ENCODE data around the gene ADAMTS12. TPM values are rescaled to one million over a fixed set of nuclear protein-coding genes. Genes with fewer than 3 reads are reported as not detected.
"Not testable (repeated sequence)": the region's sequence is repeated elsewhere in the genome, so short reads cannot be mapped to it uniquely, and the experiment has no call there.

Gene ADAMTS12
- total RNA-seq, 1 experiment from 2014 or later = not detected

DNA sequence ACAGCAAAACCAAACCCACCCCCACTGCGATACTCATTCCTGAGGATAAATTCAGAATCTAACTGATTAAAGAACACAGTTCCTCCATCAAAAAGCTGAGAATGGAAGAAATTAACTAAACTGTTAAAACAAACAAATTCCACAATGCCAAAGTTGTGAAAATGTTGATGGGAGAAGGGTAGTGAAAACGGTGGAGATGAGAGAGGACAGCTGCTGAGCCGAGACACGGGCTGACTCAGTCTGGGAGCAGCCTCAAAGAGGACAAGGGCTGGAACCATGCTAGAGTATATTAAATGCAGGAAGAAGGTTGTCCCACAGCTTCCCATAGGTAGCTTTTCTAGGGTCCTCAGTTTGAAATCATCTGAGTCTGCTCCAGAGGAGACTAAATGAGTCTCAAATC, 14.3 kb downstream of the ADAMTS12 start:
- POLR2A ChIA-PET = no interaction called here

DNA sequence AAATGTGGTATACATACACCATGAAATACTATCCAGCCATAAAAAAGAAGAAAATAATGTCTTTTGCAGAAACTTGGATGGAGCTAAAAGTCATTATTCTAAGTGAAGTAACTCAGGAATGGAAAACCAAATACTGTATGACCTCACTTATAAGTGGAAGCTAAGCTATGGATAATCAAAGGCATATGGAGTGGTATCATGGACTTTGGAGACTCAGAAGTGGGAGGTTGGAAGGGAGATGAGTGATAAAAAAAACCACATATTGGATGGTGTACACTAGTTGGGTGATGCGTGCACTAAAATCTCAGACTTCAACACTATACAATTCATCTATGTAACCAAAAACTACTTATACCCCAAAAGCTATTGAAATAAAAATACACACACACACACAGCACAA, 24.5 kb downstream of the ADAMTS12 start:
- intact Hi-C loops (cut with micrococcal nuclease) = no loop called here
- Mint-ChIP-seq H3K9me3 (ENCODE audit: unreplicated experiment) (peaks cover 19% of the 10 kb centered on the region), H3K4me3 (ENCODE audit: unreplicated experiment) (no peak overlapping the region), H3K4me1 (ENCODE audit: insufficient read depth, unreplicated experiment) (no peaks in the 10 kb centered on the region), H3K27ac (ENCODE audit: low read depth, unreplicated experiment) (no peak overlapping the region), H3K36me3 (ENCODE audit: insufficient read depth, unreplicated experiment) (no peaks in the 10 kb centered on the region), H3K27me3 (ENCODE audit: insufficient read depth, unreplicated experiment) (peaks cover 5% of the 10 kb centered on the region)
- TF ChIP-seq, protein P1, sequence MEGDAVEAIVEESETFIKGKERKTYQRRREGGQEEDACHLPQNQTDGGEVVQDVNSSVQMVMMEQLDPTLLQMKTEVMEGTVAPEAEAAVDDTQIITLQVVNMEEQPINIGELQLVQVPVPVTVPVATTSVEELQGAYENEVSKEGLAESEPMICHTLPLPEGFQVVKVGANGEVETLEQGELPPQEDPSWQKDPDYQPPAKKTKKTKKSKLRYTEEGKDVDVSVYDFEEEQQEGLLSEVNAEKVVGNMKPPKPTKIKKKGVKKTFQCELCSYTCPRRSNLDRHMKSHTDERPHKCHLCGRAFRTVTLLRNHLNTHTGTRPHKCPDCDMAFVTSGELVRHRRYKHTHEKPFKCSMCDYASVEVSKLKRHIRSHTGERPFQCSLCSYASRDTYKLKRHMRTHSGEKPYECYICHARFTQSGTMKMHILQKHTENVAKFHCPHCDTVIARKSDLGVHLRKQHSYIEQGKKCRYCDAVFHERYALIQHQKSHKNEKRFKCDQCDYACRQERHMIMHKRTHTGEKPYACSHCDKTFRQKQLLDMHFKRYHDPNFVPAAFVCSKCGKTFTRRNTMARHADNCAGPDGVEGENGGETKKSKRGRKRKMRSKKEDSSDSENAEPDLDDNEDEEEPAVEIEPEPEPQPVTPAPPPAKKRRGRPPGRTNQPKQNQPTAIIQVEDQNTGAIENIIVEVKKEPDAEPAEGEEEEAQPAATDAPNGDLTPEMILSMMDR (IDR thresholded peaks at IDR 0.05; ENCODE audit: unreplicated experiment) = no peak
- ChIA-PET CTCF (no interaction called here), POLR2A (no interaction called here)
- no peak for DNase-seq (ENCODE audit: unreplicated experiment)
- no TSS peak for BruUV-seq (replicated peaks)

More for the DNA sequence above, 14.3 kb downstream of the ADAMTS12 start:
- CTCF ChIA-PET = interaction anchor here (0.6 to 1.3 kb wide), 2 partner anchors 57 to 163 kb away, joined by 3 to 4 read pairs; no protein-coding TSS in a partner anchor
- Mint-ChIP-seq H3K27ac (ENCODE audit: low read depth, unreplicated experiment) (no peak overlapping the region), H3K27me3 (ENCODE audit: insufficient read depth, unreplicated experiment) (peaks cover 39% of the 10 kb centered on the region), H3K36me3 (ENCODE audit: insufficient read depth, unreplicated experiment) (no peaks in the 10 kb centered on the region), H3K4me1 (ENCODE audit: insufficient read depth, unreplicated experiment) (no peaks in the 10 kb centered on the region), H3K9me3 (ENCODE audit: unreplicated experiment) (no peaks in the 10 kb centered on the region), H3K4me3 (ENCODE audit: unreplicated experiment) (no peak overlapping the region)
- no peak for DNase-seq (ENCODE audit: unreplicated experiment)
- no TSS peak for BruUV-seq (replicated peaks)
- intact Hi-C loops (cut with micrococcal nuclease) = no loop called here
- TF ChIP-seq, protein P1 (IDR thresholded peaks at IDR 0.05; ENCODE audit: unreplicated experiment) = no peak

DNA sequence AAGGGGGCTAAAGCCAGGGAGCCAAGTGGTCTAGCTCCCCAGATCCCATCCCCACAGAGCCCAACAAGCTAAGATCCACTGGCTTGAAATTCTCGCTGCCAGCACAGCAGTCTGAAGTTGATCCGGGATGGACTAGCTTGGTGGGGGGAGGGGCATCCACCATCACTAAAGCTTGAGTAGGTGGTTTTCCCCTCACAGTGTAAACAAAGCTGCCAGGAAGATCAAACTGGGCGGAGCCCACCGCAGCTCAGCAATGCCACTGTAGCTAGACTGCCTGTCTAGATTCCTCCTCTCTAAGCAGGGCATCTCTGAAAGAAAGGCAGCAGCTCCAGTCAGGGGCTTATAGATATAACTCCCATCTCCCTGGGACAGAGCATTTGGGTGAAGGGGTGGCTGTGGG, 32.6 kb downstream of the ADAMTS12 start:
- H3K27ac Mint-ChIP-seq (ENCODE audit: low read depth, unreplicated experiment); H3K4me3 Mint-ChIP-seq (ENCODE audit: unreplicated experiment); H3K36me3 Mint-ChIP-seq (ENCODE audit: insufficient read depth, unreplicated experiment); POLR2A ChIA-PET; DNase-seq (ENCODE audit: unreplicated experiment); BruUV-seq (replicated peaks); H3K4me1 Mint-ChIP-seq (ENCODE audit: insufficient read depth, unreplicated experiment); CTCF ChIA-PET; intact Hi-C loops (cut with micrococcal nuclease); H3K9me3 Mint-ChIP-seq (ENCODE audit: unreplicated experiment): not testable (repeated sequence)
- H3K27me3 Mint-ChIP-seq (ENCODE audit: insufficient read depth, unreplicated experiment) = peaks cover 23% of the 10 kb centered on the region

DNA sequence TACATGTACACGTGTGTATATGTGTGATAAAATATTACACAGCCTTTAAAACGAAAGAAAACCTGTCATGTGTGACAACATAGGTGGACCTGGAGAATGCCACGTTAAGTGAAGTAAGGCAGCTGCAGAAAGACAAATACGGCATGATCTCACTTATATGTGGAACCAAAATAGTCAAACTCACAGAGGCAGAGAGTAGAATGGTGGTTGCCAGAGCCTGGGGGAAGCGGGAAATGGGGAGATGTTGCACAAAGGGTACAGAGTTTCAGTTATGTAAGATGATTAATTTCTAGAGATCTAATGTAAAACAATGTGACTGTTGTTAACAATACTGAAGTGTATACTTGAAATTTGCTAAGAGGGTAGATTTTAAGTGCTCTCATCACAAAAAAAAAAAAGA, 34.8 kb downstream of the ADAMTS12 start:
- Mint-ChIP-seq H3K4me1 (ENCODE audit: insufficient read depth, unreplicated experiment) (no peaks in the 10 kb centered on the region), H3K27ac (ENCODE audit: low read depth, unreplicated experiment) (no peak overlapping the region), H3K36me3 (ENCODE audit: insufficient read depth, unreplicated experiment) (no peaks in the 10 kb centered on the region), H3K27me3 (ENCODE audit: insufficient read depth, unreplicated experiment) (peaks cover 18% of the 10 kb centered on the region), H3K4me3 (ENCODE audit: unreplicated experiment) (no peak overlapping the region), H3K9me3 (ENCODE audit: unreplicated experiment) (no peaks in the 10 kb centered on the region)
- BruUV-seq (replicated peaks) = no TSS peak
- ChIA-PET POLR2A (no interaction called here), CTCF (no interaction called here)
- intact Hi-C loops (cut with micrococcal nuclease) = no loop called here
- TF ChIP-seq, protein P1 (IDR thresholded peaks at IDR 0.05; ENCODE audit: unreplicated experiment) = no peak
- no peak for DNase-seq (ENCODE audit: unreplicated experiment)

DNA sequence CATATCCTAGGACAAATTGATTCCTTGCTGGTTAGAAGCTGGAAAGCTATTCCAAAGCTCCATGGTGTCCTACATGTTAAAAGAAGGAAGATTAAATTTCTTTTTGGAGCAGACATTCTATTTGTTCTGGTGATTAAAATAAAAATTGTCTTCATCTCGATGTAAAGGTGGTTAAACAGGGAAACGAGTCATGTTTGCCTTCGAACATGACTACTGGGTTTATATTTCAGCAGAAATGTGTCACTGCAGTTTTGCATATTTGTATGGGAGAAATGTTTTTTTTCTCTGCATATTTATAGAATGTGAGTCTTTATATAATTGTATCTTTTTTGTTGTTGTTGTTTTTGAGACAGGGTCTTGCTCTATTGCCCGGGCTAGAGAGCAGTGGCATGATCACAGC, 36.4 kb downstream of the ADAMTS12 start:
- TF ChIP-seq, protein P1 (IDR thresholded peaks at IDR 0.05; ENCODE audit: unreplicated experiment) = no peak
- no peaks in the 10 kb centered on the region for H3K36me3 Mint-ChIP-seq (ENCODE audit: insufficient read depth, unreplicated experiment)
- intact Hi-C loops (cut with micrococcal nuclease) = no loop called here
- H3K4me1 Mint-ChIP-seq (ENCODE audit: insufficient read depth, unreplicated experiment) = no peaks in the 10 kb centered on the region
- no peak overlapping the region for H3K27ac Mint-ChIP-seq (ENCODE audit: low read depth, unreplicated experiment)
- DNase-seq (ENCODE audit: unreplicated experiment) = no peak
- H3K27me3 Mint-ChIP-seq (ENCODE audit: insufficient read depth, unreplicated experiment) = peaks cover 11% of the 10 kb centered on the region
- ChIA-PET CTCF (interaction anchor here (0.6 kb wide), 1 partner anchor 126 kb away, joined by 3 read pairs; no protein-coding TSS in a partner anchor), POLR2A (interaction anchor here (0.7 kb wide), 1 partner anchor 101 kb away, joined by 3 read pairs; no protein-coding TSS in a partner anchor)
- H3K9me3 Mint-ChIP-seq (ENCODE audit: unreplicated experiment) = no peaks in the 10 kb centered on the region
- H3K4me3 Mint-ChIP-seq (ENCODE audit: unreplicated experiment) = no peak overlapping the region
- no TSS peak for BruUV-seq (replicated peaks)
